LNCAP (cell line): ENCODE data around the gene COMT.

ENCODE experiments used
- TF ChIP-seq, protein P1 (sequence below): fragments of 450-650 bp; IDR thresholded peaks from 2 replicates; pipeline ENCODE4 v1.5.1; 2017; ENCODE audit warnings: mild to moderate bottlenecking

The COMT gene

DNA sequence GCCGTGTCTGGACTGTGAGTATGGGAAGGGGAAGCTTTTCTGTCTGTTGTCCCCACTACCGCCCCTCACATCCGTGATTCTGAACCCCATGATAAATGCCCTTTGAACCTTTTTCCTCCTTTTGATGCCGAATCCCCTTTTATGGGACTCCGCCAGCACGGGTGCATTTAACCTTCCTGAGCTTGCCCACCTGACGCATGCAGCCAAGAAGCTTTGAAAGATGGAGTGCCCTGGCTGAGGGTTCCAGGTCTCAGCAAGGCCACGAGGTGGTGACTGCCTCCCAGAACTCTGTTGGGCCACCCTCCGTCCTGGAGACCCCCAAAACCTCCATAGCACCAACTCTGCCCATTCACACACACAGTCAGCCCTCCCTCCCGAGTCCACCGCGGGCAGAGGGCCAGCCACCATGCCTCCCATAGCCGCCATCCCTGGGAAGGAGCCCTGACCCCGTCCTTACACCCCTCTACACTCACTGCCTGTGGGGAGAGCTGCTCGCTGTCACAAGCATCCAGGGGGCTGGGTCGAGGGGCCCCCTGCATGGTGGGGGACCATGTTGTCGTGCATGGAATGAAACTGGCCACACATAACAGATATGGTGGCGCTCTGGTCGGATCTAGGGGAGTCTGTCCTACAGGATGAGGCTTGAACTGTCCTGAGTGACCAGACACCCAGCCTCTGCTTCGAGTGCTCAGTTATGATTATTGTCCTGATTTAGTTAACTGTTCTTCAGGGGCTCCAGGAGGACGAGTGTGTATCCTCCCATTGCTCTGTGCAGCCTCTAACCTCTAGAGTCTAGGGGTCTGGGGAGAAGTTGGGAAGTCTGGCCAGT, 822 bp upstream of the COMT start:
- TF ChIP-seq, protein P1, sequence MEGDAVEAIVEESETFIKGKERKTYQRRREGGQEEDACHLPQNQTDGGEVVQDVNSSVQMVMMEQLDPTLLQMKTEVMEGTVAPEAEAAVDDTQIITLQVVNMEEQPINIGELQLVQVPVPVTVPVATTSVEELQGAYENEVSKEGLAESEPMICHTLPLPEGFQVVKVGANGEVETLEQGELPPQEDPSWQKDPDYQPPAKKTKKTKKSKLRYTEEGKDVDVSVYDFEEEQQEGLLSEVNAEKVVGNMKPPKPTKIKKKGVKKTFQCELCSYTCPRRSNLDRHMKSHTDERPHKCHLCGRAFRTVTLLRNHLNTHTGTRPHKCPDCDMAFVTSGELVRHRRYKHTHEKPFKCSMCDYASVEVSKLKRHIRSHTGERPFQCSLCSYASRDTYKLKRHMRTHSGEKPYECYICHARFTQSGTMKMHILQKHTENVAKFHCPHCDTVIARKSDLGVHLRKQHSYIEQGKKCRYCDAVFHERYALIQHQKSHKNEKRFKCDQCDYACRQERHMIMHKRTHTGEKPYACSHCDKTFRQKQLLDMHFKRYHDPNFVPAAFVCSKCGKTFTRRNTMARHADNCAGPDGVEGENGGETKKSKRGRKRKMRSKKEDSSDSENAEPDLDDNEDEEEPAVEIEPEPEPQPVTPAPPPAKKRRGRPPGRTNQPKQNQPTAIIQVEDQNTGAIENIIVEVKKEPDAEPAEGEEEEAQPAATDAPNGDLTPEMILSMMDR, result no peak

GRCh38 chr22:19942157-19943081, 847 bp downstream of the COMT start:
- TF ChIP-seq, protein P1, result no peak

GRCh38 chr22:19943082-19944026, 1.8 kb downstream of the COMT start:
- TF ChIP-seq, protein P1, result no peak

GRCh38 chr22:19948057-19948760, 6.6 kb downstream of the COMT start:
- TF ChIP-seq, protein P1, result peak; percentile 3; the same call in 1 of the 2 replicates

DNA sequence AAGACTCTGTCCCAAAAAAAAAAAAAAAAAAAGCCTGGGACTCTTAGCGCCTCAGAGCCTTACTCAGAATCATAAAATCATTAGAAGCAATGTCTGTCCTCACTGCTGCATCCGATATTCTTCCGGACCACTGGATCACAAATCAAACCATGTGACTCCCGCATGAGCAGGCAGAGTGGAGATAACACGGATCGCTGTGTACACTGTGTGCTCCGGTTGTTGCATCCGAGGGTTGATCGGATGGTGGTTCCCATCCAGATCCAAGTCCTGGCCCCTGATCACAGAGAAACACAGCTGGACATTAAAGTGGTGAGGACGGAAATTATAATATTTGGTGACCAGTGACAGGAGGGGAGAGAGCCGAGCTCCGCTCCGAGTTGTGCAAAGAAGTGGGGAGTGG, 9.8 kb downstream of the COMT start:
- TF ChIP-seq, protein P1, result no peak

- TF ChIP-seq, protein P1, result no peak
These were observed 13.9 kb downstream of the COMT start for GRCh38 chr22:19955241-19956128.
